ENCODE data around the gene INO80B. TPM values are rescaled to one million over a fixed set of nuclear protein-coding genes. Genes with fewer than 3 reads are reported as not detected.

The INO80B gene
- total RNA-seq, 1 experiment from 2014 or later = 24.0 TPM

- Histone ChIP-seq H3K4me3 (replicated peaks in 1 of 2; ENCODE audit: low read depth in 1 of 2, low read length in 2 of 2) (no peak overlapping the region), H3K27ac (ENCODE audit: low read depth, low read length) (no peak overlapping the region), H3K9ac (ENCODE audit: low read length) (no peak overlapping the region), H3K27me3 (ENCODE audit: insufficient read depth, low read length) (no peaks in the 10 kb centered on the region), H3K4me1 (ENCODE audit: control insufficient read depth in 1 of 2, insufficient read depth in 2 of 2, low read length in 2 of 2) (peaks cover 5 to 34% of the 10 kb centered on the region in 2 experiments), H4K20me1 (ENCODE audit: insufficient read depth) (no peaks in the 10 kb centered on the region), H3K9me3 (ENCODE audit: control insufficient read depth in 1 of 2, insufficient read depth in 1 of 2, low read depth in 1 of 2, low read length in 2 of 2) (no peaks in the 10 kb centered on the region), H3K36me3 (ENCODE audit: control insufficient read depth in 1 of 2, insufficient read depth in 2 of 2, low read length in 2 of 2) (peaks cover 6 to 19% of the 10 kb centered on the region in 2 experiments; a peak in 2 of 4 replicates), H3K79me2 (ENCODE audit: insufficient read depth, low read length) (peaks cover 27% of the 10 kb centered on the region), H3K4me2 (ENCODE audit: low read length) (no peak overlapping the region), H3K9me2 (ENCODE audit: insufficient read depth) (no peaks in the 10 kb centered on the region), H2AFZ (ENCODE audit: low read depth, low read length, poor library complexity, severe bottlenecking) (no peak overlapping the region)
- ChIA-PET RAD21 (ENCODE audit: low non-redundant PET in 1 of 2, low total read pairs in 2 of 2, uncharacterized antibody in 2 of 2, unreplicated experiment in 2 of 2) (no interaction called here), POLR2A (no interaction called here), CTCF (interaction anchor here (1.3 kb wide), 1 partner anchor 71 kb away, joined by 5 read pairs; no protein-coding TSS in a partner anchor)
- no peak for DNase-seq (ENCODE audit: low read depth, low spot score)
- BruUV-seq (replicated peaks) = no TSS peak
- intact Hi-C loops (cut with micrococcal nuclease) = no loop called here
- TF ChIP-seq EGR1 (IDR thresholded peaks at IDR 0.05; ENCODE audit: low read depth) (no peak), CBX3 (IDR thresholded peaks at IDR 0.05; ENCODE audit: low read depth) (no peak), CTCF (IDR thresholded peaks at IDR 0.05 in 2 of 3, conservative IDR thresholded peaks at IDR 0.05 in 1 of 3; ENCODE audit: borderline replicate concordance in 1 of 3, insufficient read depth in 1 of 3, low read depth in 2 of 3, low read length in 2 of 3) (peak in 2 of 3 experiments; percentile 43 to 50; a peak in 4 of 6 replicates), EZH2 (IDR thresholded peaks at IDR 0.05) (no peak)
- no peak for ATAC-seq
Measured at GRCh38 chr2:74461187-74462053, 6.5 kb downstream of the INO80B start.

Measured in HCT116 (cell line).